ENCODE measurements around the gene MORN2.
"Not testable (repeated sequence)": the region's sequence is repeated elsewhere in the genome, so short reads cannot be mapped to it uniquely, and the experiment has no call there.

Gene MORN2

DNA sequence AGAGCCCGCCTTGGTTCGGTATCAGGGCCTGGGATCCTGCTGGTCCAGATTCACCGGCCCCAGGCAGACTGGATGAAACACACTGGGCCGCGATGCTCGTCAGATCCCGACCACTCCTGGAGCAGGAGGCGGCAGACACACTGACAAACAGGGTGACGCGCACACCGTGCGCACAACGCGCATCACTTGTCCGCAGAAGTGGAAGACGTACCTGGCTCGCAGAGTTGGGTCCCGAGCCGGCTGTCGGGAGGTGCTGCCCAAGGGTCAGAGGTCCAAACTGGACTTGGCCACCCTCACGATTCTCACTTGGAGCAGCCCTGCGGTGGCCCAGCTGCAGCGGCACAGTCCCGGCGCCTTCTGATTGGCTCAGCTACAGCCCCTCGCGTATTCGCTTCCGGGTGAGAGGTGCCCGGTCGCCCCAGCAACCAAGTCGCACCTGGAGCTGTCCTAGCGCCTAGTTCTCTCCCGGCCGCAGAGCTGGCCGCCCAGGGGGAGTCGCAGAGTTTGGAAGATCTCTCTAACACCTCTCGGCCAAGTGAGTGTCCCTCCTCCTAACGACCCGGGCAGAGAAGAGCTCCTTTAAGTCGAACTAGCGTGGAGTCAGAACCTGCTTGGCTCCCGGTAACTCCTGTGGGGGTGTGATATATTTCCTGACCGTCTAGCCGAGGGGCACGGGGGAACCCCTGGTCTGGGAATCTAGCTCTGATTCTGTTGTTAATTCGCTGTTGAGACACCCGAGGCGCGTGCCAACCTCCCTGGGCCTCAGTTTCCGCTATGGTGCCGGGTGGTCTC lies at the start of gene MORN2, which contains the start of gene DHX57:
TSS of gene MORN2 (plus strand) at position 401 of the 792 bp plus-strand sequence.
TSS of gene DHX57 (minus strand) at position 359 of the 792 bp plus-strand sequence. CDS start 7,529 bp downstream, outside the sequence.
- peak; percentile 92 for DNase-seq

DNA sequence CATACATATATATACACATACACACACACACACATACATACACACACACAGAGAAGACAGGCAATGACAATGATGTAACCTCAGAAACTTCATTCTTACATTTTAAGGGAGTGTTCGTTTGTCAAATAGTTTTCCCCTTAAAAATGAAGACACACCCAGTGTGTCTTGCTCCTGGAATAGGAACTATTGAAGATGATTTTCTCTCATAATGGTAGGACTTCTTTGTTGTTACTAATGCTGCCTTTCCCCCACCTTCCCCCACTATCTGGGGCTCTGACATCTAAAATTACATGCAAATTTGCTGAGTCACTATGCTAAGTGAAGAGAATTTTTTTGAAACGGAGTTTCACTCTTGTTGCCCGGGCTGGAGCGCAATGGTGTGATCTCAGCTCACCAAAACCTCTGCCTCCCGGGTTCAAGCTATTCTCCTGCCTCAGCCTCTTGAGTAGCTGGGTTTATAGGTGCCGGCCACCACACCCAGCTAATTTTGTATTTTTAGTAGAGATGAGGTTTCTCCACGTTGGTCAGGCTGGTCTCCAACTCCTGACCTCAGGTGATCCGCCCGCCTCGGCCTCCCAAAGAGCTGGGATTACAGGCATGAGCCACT lies 48.1 kb upstream of the MORN2 start:
- not testable (repeated sequence) for DNase-seq

DNA sequence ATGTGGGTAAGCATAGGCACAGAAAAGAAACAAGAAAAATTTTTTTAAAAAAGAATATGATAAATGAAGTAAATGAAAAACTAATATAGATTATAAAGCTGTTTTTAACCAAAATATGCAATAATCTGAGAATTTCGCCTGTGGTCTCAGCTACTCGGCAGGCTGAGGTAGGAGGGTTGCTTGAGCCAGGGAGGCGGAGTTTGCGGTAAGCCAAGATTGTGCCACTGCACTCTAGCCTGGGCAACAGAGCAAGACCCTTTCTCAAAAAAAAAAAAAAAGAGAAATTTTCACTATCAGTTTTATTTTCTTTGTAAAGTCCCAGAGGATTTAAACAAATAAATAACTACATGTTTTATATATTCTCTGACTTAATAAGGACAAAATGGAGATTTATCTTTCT lies 47.3 kb upstream of the MORN2 start:
- no peak for DNase-seq

DNA sequence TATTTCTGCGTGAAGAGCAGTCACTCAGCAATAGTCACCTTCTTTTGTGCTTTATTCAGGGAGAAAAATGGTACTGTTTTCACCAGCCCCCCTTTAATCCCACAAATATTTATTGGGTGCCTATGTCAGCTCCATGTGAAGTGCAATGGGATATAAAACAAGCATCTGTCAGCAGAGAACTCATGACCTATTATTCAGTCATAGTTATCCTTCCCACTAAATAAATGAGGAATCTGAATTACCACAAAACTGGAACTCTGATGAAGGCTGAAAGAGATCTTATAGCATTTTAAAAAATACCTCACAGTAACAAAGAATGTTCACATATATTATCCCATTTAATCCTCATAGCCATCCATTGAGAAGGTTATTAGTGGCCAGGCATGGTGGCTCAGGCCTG lies 45.8 kb upstream of the MORN2 start:
- no peak for DNase-seq

DNA sequence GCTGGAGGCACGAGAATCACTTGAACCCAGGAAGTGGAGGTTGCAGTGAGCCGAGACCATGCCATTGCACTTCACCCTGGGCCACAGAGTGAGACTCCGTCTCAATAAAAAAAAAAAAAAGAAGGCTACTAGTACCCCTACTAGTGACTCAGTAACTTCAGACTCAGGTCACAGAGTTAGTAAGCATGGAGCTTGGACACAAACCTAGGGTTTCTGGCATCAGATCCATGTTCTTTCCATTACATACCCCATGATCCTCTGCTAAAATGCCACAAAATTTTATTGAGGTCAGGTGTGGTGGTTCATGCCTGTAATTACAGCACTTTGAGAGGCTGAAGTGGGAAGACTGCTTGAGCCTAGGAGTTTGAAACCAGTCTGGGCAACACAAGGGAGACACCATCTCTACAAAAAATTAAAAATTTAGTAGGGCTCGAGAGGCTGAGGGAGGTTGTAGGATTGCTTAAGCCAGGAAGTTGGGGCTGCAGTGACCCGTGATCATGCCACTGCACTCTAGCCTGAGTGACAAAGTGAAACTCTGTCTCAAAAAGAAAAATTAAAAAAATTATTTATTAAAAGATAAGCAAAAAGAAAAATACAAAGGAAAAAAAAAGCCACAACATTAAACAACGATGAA lies 45.1 kb upstream of the MORN2 start:
- no peak for DNase-seq

DNA sequence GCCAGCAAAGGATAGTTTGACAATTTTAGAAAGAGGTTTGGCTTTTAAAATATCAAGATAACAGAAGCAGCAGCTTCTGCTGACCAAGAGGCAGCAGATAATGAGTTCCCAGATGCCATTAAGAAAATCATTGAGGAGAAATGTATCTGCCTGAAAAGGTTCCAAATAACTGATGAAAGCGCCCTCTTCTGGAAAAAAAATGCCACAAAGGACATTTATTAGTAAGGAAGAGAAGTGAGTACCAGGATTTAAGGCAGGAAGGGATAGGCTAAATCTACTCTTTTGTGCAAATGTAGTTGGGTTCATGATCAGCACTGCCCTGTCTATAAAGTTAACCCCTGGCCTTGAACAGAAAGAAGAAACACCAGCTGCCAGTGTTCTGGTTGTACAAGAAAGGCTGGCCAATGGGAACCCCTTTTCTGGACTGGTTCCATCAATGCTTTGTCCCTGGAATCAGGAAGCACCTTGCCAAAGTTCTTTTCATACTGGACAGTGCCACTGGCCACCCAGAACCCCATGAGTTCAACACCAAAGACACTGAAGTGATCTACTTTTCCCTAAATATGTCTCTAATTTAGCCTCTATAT lies 40.7 kb upstream of the MORN2 start:
- no peak for DNase-seq

DNA sequence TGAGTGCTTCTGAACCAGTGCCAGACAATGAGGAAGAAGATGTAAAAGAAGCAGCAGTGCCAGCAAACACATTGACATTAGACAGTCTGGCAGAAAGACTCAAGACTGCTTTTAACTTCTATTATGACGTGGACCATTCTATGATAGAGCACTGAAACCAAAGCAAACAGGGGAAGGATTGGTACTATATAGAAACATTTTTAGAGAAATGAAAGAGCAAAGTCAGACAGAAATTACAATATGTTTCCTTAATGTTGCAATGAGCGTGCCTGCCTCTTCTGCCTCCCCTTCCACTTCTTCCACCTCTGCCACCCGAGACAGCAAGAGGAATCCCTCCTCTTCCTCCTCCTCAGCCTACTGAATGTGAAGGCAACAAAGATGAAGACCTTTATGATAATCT lies 39.8 kb upstream of the MORN2 start:
- no peak for DNase-seq

DNA sequence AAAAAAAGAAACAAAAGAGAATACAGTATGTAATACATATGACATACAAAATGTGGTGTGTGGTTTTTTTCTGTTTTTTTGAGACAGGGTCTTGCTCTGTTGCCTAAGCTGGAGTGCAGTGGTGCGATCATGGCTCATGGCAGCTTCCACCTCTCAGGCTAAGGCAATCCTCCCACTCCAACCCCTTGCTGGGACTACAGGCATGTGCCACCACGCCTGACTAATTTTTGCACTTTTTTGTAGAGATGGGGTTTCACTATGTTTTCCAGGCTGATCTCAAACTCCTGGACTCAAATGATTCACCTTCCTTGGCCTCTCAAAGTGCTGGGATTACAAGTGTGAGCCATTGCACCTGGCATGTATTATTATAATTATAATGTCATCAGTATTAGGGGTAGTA lies 39.0 kb upstream of the MORN2 start:
- DNase-seq = no peak

DNA sequence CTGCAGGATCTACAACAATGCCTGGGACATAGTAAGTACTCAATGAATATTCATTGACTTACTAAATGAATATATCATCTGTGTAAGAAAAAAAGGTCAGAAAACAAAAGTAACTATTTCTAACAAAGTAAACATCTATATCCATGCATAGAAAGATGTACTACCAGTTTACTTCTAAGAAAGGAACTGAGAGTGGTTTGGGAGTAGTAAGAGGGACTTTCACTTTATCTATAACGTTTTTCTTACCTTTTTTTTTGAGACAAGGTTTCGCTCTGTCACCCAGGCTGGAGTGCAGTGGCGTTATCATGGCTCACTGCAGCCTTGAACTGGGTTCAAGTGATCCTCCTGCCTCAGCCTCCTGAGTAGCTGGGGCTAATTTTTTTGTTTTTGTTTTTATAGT lies 25.7 kb upstream of the MORN2 start:
- DNase-seq = no peak

DNA sequence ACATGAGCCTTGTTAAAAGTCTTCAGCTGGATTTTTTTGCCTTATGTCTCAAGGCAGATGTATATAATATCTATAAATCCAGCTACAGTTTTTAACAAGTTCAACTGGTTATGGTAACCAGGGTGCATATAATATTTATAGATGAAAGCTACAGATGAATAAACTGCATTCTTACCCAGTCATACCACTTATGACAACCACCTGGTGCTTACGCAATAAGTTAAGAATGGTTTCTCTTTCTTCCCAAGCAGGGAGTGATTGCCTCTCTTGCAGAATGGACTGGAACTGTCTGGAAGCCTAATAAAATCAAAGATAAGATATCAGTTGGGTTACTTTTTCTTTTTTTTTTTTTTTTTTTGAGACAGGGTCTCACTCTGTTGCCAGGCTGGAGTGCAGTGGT lies 19.6 kb upstream of the MORN2 start:
- DNase-seq = no peak

DNA sequence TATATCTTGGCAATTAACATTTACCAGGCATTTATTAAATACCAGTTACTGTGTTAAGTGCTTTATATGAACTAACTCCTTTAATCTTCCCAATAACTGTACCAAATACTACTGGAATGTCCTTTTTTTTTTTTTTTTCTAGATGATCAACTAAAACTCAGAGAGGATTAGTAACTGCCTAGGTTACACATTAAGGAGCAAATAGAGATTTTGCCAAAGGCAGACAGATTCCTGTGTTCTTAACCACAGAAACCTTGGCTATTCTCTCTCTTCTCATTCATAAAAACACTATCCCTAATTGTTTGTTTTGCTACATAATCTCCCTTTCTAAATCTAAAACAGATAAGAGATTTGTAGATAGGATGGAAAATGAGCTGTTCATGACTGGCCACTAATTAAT lies 13.3 kb upstream of the MORN2 start:
- DNase-seq = no peak

DNA sequence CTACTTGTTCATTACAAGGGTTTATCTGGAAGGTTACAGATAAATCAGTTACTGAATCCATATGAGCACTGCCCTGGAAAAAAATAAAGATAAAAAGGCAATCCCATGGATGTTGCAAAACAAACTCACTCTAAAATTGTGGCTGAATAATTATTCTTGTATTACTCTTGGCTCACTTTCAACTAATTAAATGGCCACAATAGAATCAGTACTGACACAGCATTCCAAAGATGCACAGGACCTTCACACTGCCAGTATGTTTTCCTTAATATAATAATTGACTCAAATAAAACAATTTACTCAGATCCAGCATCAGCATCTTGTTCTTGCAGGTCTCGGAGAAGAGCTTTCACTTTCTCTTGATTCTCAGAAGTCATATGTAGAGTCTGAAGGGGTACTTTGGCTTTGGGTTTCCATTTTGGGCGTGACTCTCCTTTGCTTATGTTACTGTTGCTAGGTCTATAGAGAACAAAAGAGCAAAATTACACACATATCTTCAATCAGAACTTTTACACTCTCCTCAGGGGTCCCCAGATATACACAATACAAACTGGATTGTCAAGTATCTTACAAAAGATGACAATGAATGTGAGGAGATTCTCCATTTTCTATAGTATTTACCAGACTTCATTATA lies 12.6 kb upstream of the MORN2 start:
- no peak for DNase-seq

DNA sequence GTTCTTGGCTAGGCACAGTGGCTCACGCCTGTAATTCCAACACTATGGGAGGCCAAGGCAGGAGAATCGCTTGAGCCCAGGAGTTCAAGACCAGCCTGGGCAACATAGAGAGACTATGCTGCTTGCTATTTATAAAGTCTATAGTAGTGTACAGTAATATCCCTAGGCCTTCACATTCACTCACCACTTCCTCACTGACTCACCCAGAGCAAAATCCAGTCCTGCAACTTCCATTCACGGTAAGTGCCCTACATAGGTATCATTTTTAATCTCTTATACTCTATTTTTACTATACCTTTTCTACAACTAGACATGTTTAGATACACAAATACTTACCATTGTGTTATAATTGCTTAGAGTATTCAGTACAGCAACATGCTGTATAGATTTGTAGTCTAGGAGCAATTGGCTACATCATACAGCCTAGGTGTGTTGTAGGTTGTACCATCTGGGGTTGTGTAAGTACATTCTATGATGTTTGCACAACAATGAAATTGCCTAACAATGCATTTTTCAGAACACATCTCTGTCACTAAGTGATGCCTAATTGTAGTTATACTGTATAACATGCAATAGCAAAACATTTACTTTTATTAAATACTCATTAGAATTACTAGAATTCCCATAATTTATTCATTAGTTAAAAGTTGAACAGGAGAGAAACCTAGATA lies 8.9 kb upstream of the MORN2 start:
- DNase-seq = no peak

DNA sequence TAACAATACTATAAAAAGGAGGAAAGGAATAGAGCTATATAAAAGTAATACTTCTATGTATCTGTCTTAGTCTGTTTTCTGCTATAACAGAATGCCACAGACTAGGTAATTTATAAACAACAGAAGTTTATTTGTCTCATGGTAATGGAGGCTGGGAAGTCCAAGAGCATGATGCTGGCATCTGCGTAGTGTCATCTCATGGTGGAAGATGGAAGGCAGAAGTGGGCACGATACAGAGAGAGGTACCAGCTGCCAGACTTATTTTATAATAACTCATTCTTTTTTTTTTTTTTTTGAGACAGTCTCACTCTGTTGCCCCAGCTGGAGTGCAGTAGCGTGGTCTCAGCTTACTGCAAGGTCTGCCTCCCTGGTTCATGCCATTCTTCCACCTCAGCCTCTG lies 4.3 kb upstream of the MORN2 start:
- DNase-seq = no peak

DNA sequence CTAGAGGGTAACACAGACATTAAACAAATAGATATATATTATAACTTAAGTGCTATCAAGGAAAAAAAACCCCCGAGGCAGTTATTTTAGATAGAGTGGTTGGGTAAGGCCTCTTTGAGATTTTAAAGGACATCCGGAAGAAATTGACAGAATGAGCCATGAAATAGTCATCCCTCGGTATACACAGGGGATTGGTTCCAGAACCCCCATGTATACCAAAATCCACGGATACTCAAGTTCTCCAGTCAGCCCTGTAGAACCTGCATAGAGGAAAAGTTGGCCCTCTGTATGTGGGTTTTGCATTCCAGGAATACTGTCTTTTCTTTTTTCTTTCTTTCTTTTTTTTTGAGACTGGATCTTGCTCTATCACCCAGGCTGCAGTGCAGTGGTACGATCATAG lies 2.0 kb upstream of the MORN2 start:
- DNase-seq = no peak

DNA sequence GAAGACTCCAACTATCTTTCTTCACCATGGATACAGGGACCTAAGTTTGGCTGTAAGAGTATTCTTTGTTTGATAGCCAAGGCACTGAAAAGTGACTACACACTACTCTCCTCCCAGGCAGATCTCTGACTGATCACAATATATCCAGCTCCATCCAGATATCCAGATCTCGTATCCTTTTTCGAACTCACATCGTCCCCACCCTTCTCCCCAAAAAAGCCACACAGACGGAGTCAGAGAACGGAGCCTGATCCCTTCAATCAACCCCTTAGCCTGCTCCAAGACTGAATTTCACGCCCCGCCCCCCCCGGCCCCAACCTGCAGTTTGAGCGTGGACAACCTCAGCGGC lies 575 bp upstream of the MORN2 start:
- no peak for DNase-seq

DNA sequence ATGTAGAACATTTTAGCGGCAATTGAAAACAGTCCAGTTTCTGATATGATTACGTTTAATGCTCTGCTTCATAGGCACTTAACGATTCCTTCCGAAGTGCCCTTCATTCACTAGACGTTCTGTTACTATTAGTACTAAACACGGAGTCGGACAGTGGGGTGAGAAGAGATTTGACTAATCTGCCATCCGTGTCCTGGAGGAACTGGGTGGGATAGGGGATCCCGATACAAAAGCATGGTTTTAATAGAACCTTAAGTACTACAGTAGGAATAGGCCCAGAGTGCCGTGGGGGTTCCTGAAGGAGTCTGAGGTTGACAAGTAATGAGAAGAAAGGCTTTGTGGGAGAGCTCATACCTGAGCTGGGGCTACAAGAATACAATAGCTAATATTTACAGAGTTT lies 631 bp downstream of the MORN2 start:
- DNase-seq = no peak

DNA sequence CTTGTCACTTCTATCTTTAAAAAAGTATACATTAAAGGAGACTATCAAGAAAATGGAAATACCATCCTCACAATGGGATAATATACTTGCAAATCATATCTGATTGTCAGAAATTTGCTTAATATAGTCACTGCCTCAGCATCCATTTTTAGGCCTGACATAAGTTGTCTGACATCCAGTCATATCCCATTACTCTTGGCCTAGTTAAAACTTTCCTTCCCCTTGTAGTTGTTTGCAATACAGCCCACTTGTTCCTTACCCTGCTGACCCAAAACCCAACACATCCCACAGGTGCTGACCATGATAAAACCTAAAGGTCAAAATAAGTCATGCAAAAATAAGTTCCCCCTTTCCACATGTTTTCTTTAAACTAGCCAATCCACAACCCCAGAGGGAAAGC lies 10.3 kb downstream of the MORN2 start:
- DNase-seq = no peak

DNA sequence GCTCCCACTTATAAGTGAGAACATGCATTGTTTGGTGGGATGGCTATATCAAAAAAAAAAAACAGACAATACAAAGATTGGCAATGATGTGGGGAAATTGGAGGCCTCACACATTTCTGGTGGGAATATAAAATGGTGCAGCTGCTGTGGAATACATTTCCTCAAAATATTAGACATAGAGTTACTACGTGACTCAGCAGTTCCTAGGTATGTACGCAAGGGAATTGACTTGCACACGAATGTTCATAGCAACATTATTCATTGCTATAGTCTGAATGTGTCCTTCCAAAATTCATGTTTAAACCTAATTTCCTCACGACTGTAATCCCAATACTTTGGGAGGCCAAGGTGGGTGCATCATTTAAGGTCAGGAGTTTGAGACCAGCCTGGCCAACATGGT lies 11.6 kb downstream of the MORN2 start:
- DNase-seq = no peak

DNA sequence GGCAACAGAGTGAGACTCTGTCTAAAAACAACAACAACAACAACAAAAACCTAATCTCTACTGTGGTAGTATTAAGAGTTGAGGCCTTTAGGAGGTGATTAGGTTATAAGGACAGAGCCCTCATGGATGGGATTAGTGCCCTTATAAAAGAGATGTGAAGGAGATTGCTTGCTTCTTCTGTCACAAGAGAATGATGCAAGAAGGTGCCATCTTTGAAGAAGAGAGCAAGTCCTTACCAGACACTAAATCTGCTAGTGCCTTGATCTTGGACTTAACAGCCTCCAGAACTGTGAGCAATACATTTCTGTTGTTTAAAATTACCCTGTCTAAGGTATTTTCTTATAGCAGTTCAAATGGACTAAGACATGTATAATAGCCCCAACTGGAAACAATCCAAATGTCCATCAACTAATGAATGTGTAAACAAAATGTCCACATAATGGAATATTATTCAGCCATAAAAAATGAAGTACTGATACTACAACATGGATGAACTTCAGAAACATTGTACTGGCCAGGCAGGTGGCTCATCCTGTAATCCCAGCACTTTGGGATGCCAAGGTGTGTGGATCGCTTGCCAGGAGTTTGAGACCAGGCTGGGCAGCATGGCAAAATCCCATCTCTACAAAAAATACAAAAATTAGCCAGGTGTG lies 12.3 kb downstream of the MORN2 start:
- DNase-seq = no peak

DNA sequence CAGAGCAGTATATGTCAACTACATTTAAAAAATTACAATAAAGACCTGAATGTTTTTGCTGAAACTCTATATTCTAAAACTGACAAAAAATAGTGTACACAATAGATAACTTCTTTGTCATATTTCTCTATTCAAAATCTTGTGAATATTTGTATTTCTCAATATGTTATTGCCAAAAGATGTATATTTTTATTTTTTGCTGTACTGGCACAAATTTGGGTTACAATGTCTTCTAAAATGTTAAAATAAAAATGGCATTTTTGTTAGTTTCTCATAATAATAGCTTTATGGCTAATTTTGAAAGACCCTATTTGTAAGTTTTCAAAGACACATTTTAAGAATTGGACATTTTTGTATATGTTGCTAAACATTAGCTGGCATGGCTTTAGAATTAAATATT lies 13.3 kb downstream of the MORN2 start:
- DNase-seq = no peak

DNA sequence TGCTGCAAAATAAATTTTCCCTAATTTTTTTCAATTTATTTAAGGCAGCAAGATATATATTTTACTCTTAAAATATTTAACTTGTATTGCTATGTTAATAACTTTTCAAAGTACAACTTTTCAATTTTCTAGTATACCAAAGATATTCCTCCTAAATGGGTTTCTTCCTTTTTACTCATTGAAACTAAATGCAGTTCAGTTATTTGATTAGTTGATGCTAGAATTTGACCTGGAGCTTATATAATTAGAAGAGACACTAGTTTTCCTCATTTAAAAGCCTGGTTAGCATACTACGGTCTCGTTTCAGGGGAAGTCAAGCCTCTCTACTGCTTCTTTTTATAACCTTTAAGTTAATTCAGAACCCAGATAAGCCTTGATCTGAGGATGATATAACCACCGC lies 13.8 kb downstream of the MORN2 start, which contains the start of gene ARHGEF33:
TSS of gene ARHGEF33 (plus strand) at position 301 of the 400 bp plus-strand sequence. CDS start 29,573 bp downstream, outside the sequence.
- DNase-seq = no peak

Data from left hindlimb (tissue), 1 donor.